Keratinocyte (primary cell): Measurements from ENCODE around the gene BGN. TPM values are rescaled to one million over a fixed set of nuclear protein-coding genes. Genes with fewer than 3 reads are reported as not detected.

ENCODE experiments used
- DNase-seq: peaks from one replicate; pipeline ENCODE4 v3.0.0-alpha.2; 2011; ENCODE audit warnings: low read depth, missing footprints, low spot score
- FAIRE-seq: peaks from 2 replicates; lab custom pipeline; 2011; peaks lifted over from hg19 to GRCh38; lab: Jason Lieb, UNC
- H2AFZ ChIP-seq: 2 replicates; pipeline ENCODE4 v1.6.0; 2012; ENCODE audit warnings: low read length, control low read depth, inconsistent platforms; ENCODE audit not compliant: control insufficient read depth
- H3K27ac ChIP-seq: 2 replicates; pipeline ENCODE4 v1.5.1; 2011; ENCODE audit warnings: low read length; ENCODE audit not compliant: control insufficient read depth, insufficient read depth
- H3K27me3 ChIP-seq: 3 replicates; pipeline ENCODE4 v1.6.0; 2011; ENCODE audit warnings: low read length; ENCODE audit not compliant: control insufficient read depth, insufficient read depth; ENCODE audit errors: extremely low read depth
- H3K36me3 ChIP-seq, 2 experiments: 2 replicates in 1 of 2; 3 replicates in 1 of 2; pipeline ENCODE4 v1.5.1; 2011; ENCODE audit warnings: low read length in 2 of 2, mild to moderate bottlenecking in 1 of 2; ENCODE audit not compliant: control insufficient read depth in 2 of 2, insufficient read depth in 2 of 2; ENCODE audit errors: extremely low read depth in 1 of 2
- H3K4me1 ChIP-seq: 3 replicates; pipeline ENCODE4 v1.5.1; 2011; ENCODE audit warnings: low read length; ENCODE audit not compliant: control insufficient read depth, insufficient read depth; ENCODE audit errors: extremely low read depth
- H3K4me2 ChIP-seq: 3 replicates; pipeline ENCODE4 v1.6.0; 2011; ENCODE audit warnings: low read depth, low read length; ENCODE audit not compliant: control insufficient read depth, insufficient read depth; ENCODE audit errors: extremely low read depth
- H3K4me3 ChIP-seq, 3 experiments: fragments of 200-600 bp in 1 of 3; sonication (generic) in 1 of 3; 2 replicates in 2 of 3; 3 replicates in 1 of 3; pipeline ENCODE4 v1.5.1; 2011 to 2016; ENCODE audit warnings: low read length in 3 of 3, mild to moderate bottlenecking in 3 of 3, control low read depth in 2 of 3, inconsistent platforms in 1 of 3, low read depth in 1 of 3, mixed read lengths in 1 of 3, mixed run types in 1 of 3, moderate library complexity in 1 of 3; ENCODE audit not compliant: control insufficient read depth in 2 of 3, insufficient read depth in 2 of 3; ENCODE audit errors: extremely low read depth in 1 of 3
- H3K79me2 ChIP-seq: 2 replicates; pipeline ENCODE4 v1.6.0; 2012; ENCODE audit warnings: low read length; ENCODE audit not compliant: control insufficient read depth, insufficient read depth
- H3K9ac ChIP-seq: 3 replicates; pipeline ENCODE4 v1.6.0; 2011; ENCODE audit warnings: low read length; ENCODE audit not compliant: control insufficient read depth, insufficient read depth; ENCODE audit errors: extremely low read depth
- H3K9me1 ChIP-seq: 3 replicates; pipeline ENCODE4 v1.6.0; 2011; ENCODE audit warnings: low read length; ENCODE audit not compliant: control insufficient read depth, insufficient read depth; ENCODE audit errors: extremely low read depth
- H3K9me3 ChIP-seq: 2 replicates; pipeline ENCODE4 v1.5.1; 2012; ENCODE audit warnings: low read depth, low read length; ENCODE audit not compliant: control insufficient read depth
- H4K20me1 ChIP-seq: 3 replicates; pipeline ENCODE4 v1.6.0; 2011; ENCODE audit warnings: low read length; ENCODE audit not compliant: control insufficient read depth, insufficient read depth; ENCODE audit errors: extremely low read depth
- CTCF ChIP-seq, 3 experiments: IDR thresholded peaks in 1 of 3; conservative IDR thresholded peaks in 1 of 3; optimal IDR thresholded peaks in 1 of 3; 2 replicates in 2 of 3; 3 replicates in 1 of 3; pipeline versions ENCODE3 to v1.5.1; 2011; ENCODE audit warnings: low read length in 3 of 3, mild to moderate bottlenecking in 3 of 3, moderate library complexity in 2 of 3, control low read depth in 1 of 3, inconsistent platforms in 1 of 3; ENCODE audit not compliant: insufficient read depth in 2 of 3; ENCODE audit errors: extremely low read depth in 1 of 3
- EZH2 ChIP-seq: IDR thresholded peaks from one replicate; pipeline ENCODE4 v1.6.1; 2012; ENCODE audit warnings: inconsistent platforms, mild to moderate bottlenecking, low read length, moderate library complexity
- dilution Hi-C: fragments of 300-500 bp; cut with MboI; formaldehyde crosslinking; loops from one replicate; pipeline ENCODE4 v1.7.0; 2020; ENCODE audit warnings: low sequenced_read_pairs; ENCODE audit not compliant: extremely low pct_ligation_motif_present
- polyA plus RNA-seq, 5 experiments: library from polyadenylated mRNA; depleted of rRNA in 3 of 5; stranded (reverse) in 3 of 5; stranded (forward) in 1 of 5; unstranded in 1 of 5; fragments of >200 nt; gene quantifications; 1 replicate in 1 of 5; 2 replicates in 3 of 5; 3 replicates in 1 of 5; pipeline versions ENCODE4 v1.2.1 to v1.2.3, GENCODE V29; 2011 to 2012; ENCODE audit warnings: missing spikeins in 2 of 5, low read depth in 1 of 5, low replicate concordance in 1 of 5

The BGN gene
- polyA plus RNA-seq, 1 donor (not counting 4 experiments of a cell fraction or from before 2014, with no cell fraction given) = 0.07 TPM

- Histone ChIP-seq H3K4me2 (no peak overlapping the region), H3K27me3 (peaks cover 14% of the 10 kb centered on the region), H3K9me3 (peaks cover 7% of the 10 kb centered on the region), H4K20me1 (no peaks in the 10 kb centered on the region), H3K79me2 (no peaks in the 10 kb centered on the region), H3K9ac (no peak overlapping the region), H3K36me3 (no peaks in the 10 kb centered on the region), H3K27ac (no peak overlapping the region), H3K4me1 (no peaks in the 10 kb centered on the region), H2AFZ (no peak overlapping the region), H3K9me1 (no peaks in the 10 kb centered on the region), H3K4me3 (no peak overlapping the region)
- dilution Hi-C loops = no loop called here
- FAIRE-seq = no peak
- no peak for TF ChIP-seq EZH2
- TF ChIP-seq CTCF (optimal IDR thresholded peaks at IDR 0.05 in 1 of 3, IDR thresholded peaks at IDR 0.05 in 1 of 3, conservative IDR thresholded peaks at IDR 0.05 in 1 of 3; ENCODE audit: extremely low read depth in 1 of 3, insufficient read depth in 2 of 3, low read length in 3 of 3) = no peak
- no peak for DNase-seq
Measured at GRCh38 chrX:153509592-153509991, 14.8 kb downstream of the BGN start.

- H3K79me2 ChIP-seq = no peaks in the 10 kb centered on the region
- H3K9ac ChIP-seq = no peak overlapping the region
- H3K27me3 ChIP-seq = peaks cover 14% of the 10 kb centered on the region
- no peaks in the 10 kb centered on the region for H3K36me3 ChIP-seq
- H3K4me1 ChIP-seq = no peaks in the 10 kb centered on the region
- no peaks in the 10 kb centered on the region for H4K20me1 ChIP-seq
- no peak overlapping the region for H3K4me2 ChIP-seq
- DNase-seq (no peak), FAIRE-seq (no peak)
- no peak overlapping the region for H2AFZ ChIP-seq
- no peak overlapping the region for H3K4me3 ChIP-seq
- dilution Hi-C loops = no loop called here
- H3K27ac ChIP-seq = no peak overlapping the region
- TF ChIP-seq CTCF (optimal IDR thresholded peaks at IDR 0.05 in 1 of 3, IDR thresholded peaks at IDR 0.05 in 1 of 3, conservative IDR thresholded peaks at IDR 0.05 in 1 of 3; ENCODE audit: extremely low read depth in 1 of 3, insufficient read depth in 2 of 3, low read length in 3 of 3) (no peak), EZH2 (no peak)
- H3K9me3 ChIP-seq = peaks cover 7% of the 10 kb centered on the region
- no peaks in the 10 kb centered on the region for H3K9me1 ChIP-seq
Measured at GRCh38 chrX:153510383-153510782, 15.6 kb downstream of the BGN start.
